ENCODE results near the gene HMGA1.
"Not testable (repeated sequence)": the region's sequence is repeated elsewhere in the genome, so short reads cannot be mapped to it uniquely, and the experiment has no call there.

The HMGA1 gene

GRCh38 chr6:34269132-34269531, 32.5 kb downstream of the HMGA1 start:
- not testable (repeated sequence) for DNase-seq

GRCh38 chr6:34269658-34270341, 33.1 kb downstream of the HMGA1 start:
- DNase-seq: not testable (repeated sequence)

- no peak for DNase-seq
Observed at GRCh38 chr6:34272013-34272926, 35.6 kb downstream of the HMGA1 start.

- no peak for DNase-seq
Observed at GRCh38 chr6:34273242-34273805, 36.7 kb downstream of the HMGA1 start.

GRCh38 chr6:34274129-34274528, 37.5 kb downstream of the HMGA1 start:
- DNase-seq: no peak

GRCh38 chr6:34275128-34275804, 38.6 kb downstream of the HMGA1 start:
- DNase-seq: no peak

GRCh38 chr6:34276191-34276590, 39.5 kb downstream of the HMGA1 start:
- no peak for DNase-seq

- no peak for DNase-seq
Observed at GRCh38 chr6:34276881-34277762, 40.4 kb downstream of the HMGA1 start.

GRCh38 chr6:34277763-34278112, 41.1 kb downstream of the HMGA1 start:
- DNase-seq: no peak

- DNase-seq: no peak
Observed at GRCh38 chr6:34278833-34279232, 42.2 kb downstream of the HMGA1 start.

GRCh38 chr6:34280216-34280615, 43.5 kb downstream of the HMGA1 start:
- DNase-seq: no peak

- DNase-seq: no peak
Observed at GRCh38 chr6:34281702-34282334, 45.1 kb downstream of the HMGA1 start.

- peak; percentile 8 for DNase-seq
Observed at GRCh38 chr6:34284563-34285447, 48.1 kb downstream of the HMGA1 start.

- DNase-seq: no peak
Observed at GRCh38 chr6:34285448-34286164, 48.9 kb downstream of the HMGA1 start.

GRCh38 chr6:34288581-34288980, 51.9 kb downstream of the HMGA1 start:
- no peak for DNase-seq

- DNase-seq: no peak
Observed at GRCh38 chr6:34289137-34289536, 52.5 kb downstream of the HMGA1 start.

GRCh38 chr6:34292954-34293353, 56.3 kb downstream of the HMGA1 start:
- no peak for DNase-seq

GRCh38 chr6:34295721-34296120, 59.0 kb downstream of the HMGA1 start:
- no peak for DNase-seq
